CD4-positive, alpha-beta T cell treated with Interleukin-15 for 4 hours (primary cell): ENCODE results near the gene NLRP9.
"Not testable (repeated sequence)": the region's sequence is repeated elsewhere in the genome, so short reads cannot be mapped to it uniquely, and the experiment has no call there.

Source experiments
- DNase-seq: peaks from one replicate; pipeline ENCODE4 v3.0.0-alpha.2; 2020; ENCODE audit warnings: low spot score

Gene NLRP9

GRCh38 chr19:55738302-55738701 is at the start of gene NLRP9:
TSS of gene NLRP9 (minus strand) at chr19:55738402. CDS start at chr19:55738374, 28 bp downstream.
- DNase-seq = no peak

GRCh38 chr19:55781112-55781511 is 42.9 kb upstream of the NLRP9 start:
- no peak for DNase-seq

GRCh38 chr19:55778331-55778730 is 40.1 kb upstream of the NLRP9 start:
- no peak for DNase-seq

GRCh38 chr19:55777528-55777927 is 39.3 kb upstream of the NLRP9 start:
- DNase-seq = no peak

- not testable (repeated sequence) for DNase-seq
Measured at GRCh38 chr19:55769632-55770031, 31.4 kb upstream of the NLRP9 start.

GRCh38 chr19:55768818-55769217 is 30.6 kb upstream of the NLRP9 start, which contains the start of gene RFPL4AL1:
TSS of gene RFPL4AL1 (plus strand) at chr19:55769118. CDS start at chr19:55771805, 2,687 bp downstream.
- not testable (repeated sequence) for DNase-seq

- DNase-seq = no peak
Measured at GRCh38 chr19:55766466-55766865, 28.3 kb upstream of the NLRP9 start.

GRCh38 chr19:55758797-55759196 is 20.6 kb upstream of the NLRP9 start, which contains the start of gene RFPL4A:
TSS of gene RFPL4A (plus strand) at chr19:55759097. CDS start at chr19:55761801, 2,704 bp downstream.
- not testable (repeated sequence) for DNase-seq

- not testable (repeated sequence) for DNase-seq
Measured at GRCh38 chr19:55756808-55757207, 18.6 kb upstream of the NLRP9 start.

GRCh38 chr19:55753401-55753800 is 15.2 kb upstream of the NLRP9 start:
- DNase-seq = no peak

GRCh38 chr19:55750715-55751114 is 12.5 kb upstream of the NLRP9 start:
- DNase-seq = no peak

GRCh38 chr19:55730378-55730777 is 7.8 kb downstream of the NLRP9 start:
- DNase-seq = not testable (repeated sequence)

GRCh38 chr19:55723491-55723890 is 14.7 kb downstream of the NLRP9 start:
- DNase-seq = no peak

- DNase-seq = no peak
Measured at GRCh38 chr19:55720801-55721200, 17.4 kb downstream of the NLRP9 start.

GRCh38 chr19:55720214-55720746 is 17.9 kb downstream of the NLRP9 start:
- no peak for DNase-seq

- DNase-seq = not testable (repeated sequence)
Measured at GRCh38 chr19:55717879-55718711, 20.1 kb downstream of the NLRP9 start.

- DNase-seq = no peak
Measured at GRCh38 chr19:55717251-55717650, 21.0 kb downstream of the NLRP9 start.

- no peak for DNase-seq
Measured at GRCh38 chr19:55716531-55716930, 21.7 kb downstream of the NLRP9 start.

GRCh38 chr19:55712804-55713631 is 25.2 kb downstream of the NLRP9 start:
- no peak for DNase-seq

- no peak for DNase-seq
Measured at GRCh38 chr19:55711719-55712118, 26.5 kb downstream of the NLRP9 start.

- DNase-seq = no peak
Measured at GRCh38 chr19:55705972-55706371, 32.2 kb downstream of the NLRP9 start.

GRCh38 chr19:55704494-55705245 is 33.5 kb downstream of the NLRP9 start:
- no peak for DNase-seq
